Measurements from ENCODE around the gene ANKRD45.

DNA sequence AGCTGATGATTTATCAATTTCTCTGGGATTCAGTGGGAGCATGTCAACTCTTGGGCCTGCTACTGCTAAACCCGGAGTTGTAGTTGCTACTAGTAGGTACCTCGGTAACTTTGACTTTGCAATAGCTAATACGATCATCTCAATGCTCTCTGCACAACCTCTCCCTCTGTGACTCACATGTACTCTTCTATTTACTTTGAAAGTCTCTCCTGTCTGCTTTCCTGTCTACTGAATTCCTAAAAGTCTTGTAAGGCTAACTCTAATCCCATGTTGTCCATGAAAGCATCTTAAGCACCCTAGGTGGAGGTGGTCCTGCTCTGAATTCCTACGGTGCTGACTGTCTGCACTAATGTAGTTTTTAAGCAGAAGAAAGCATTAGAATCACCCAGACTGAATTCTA, 96.1 kb downstream of the ANKRD45 start:
- TF ChIP-seq TAF1 (IDR thresholded peaks at IDR 0.05; ENCODE audit: borderline replicate concordance, low read depth, low read length): no peak
- TF ChIP-seq, protein P1, sequence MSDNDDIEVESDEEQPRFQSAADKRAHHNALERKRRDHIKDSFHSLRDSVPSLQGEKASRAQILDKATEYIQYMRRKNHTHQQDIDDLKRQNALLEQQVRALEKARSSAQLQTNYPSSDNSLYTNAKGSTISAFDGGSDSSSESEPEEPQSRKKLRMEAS (IDR thresholded peaks at IDR 0.05; ENCODE audit: low read depth): no peak

All from SK-N-SH (cell line).